ENCODE results near the gene CWF19L2. TPM values are rescaled to one million over a fixed set of nuclear protein-coding genes. Genes with fewer than 3 reads are reported as not detected.

Gene CWF19L2
- total RNA-seq, 1 donor from 2014 or later = 36.3 TPM

DNA sequence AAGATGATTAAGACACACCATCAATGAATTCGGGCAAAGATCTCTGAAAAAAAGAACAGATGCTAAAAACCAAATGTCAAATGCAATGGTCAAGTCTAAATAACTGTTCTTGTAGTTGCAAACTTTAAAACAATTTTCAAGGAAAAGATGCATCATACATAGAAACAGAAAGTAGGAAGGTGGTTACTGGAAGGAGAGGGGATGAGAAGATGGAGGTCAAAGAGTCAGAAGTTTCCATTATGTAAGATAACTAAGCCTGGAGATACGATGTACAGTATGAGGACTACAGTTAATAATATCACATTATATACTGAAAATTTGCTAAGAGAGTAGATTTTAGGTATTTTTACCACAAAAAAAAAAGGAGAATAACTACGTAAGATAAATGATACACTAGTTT is 27.1 kb downstream of the CWF19L2 start:
- H4K20me1 ChIP-seq (ENCODE audit: low read depth) = no peaks in the 10 kb centered on the region
- no peaks in the 10 kb centered on the region for H3F3A ChIP-seq (ENCODE audit: low read depth)
- TF ChIP-seq EZH2phosphoT487 (IDR thresholded peaks at IDR 0.05) = no peak
- no peak for TF ChIP-seq EZH2 (IDR thresholded peaks at IDR 0.05)
- TF ChIP-seq, protein P1, sequence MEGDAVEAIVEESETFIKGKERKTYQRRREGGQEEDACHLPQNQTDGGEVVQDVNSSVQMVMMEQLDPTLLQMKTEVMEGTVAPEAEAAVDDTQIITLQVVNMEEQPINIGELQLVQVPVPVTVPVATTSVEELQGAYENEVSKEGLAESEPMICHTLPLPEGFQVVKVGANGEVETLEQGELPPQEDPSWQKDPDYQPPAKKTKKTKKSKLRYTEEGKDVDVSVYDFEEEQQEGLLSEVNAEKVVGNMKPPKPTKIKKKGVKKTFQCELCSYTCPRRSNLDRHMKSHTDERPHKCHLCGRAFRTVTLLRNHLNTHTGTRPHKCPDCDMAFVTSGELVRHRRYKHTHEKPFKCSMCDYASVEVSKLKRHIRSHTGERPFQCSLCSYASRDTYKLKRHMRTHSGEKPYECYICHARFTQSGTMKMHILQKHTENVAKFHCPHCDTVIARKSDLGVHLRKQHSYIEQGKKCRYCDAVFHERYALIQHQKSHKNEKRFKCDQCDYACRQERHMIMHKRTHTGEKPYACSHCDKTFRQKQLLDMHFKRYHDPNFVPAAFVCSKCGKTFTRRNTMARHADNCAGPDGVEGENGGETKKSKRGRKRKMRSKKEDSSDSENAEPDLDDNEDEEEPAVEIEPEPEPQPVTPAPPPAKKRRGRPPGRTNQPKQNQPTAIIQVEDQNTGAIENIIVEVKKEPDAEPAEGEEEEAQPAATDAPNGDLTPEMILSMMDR (IDR thresholded peaks at IDR 0.05) = no peak
- H3K27ac ChIP-seq = no peak overlapping the region
- Mint-ChIP-seq H3K27me3 (ENCODE audit: insufficient read depth, low read depth) (no peaks in the 10 kb centered on the region), H3K9me3 (no peaks in the 10 kb centered on the region), H3K36me3 (peaks cover 12% of the 10 kb centered on the region), H3K4me1 (peaks cover 7% of the 10 kb centered on the region), H3K27ac (no peak overlapping the region), H3K4me3 (no peak overlapping the region)
- no peak for DNase-seq (ENCODE audit: low spot score)
- no peak overlapping the region for H3K9ac ChIP-seq
- no peaks in the 10 kb centered on the region for H3K9me3 ChIP-seq (ENCODE audit: low read depth)
- no peak overlapping the region for H3K4me2 ChIP-seq
- no peaks in the 10 kb centered on the region for H3K79me2 ChIP-seq (ENCODE audit: low read depth)
- no peaks in the 10 kb centered on the region for H3K27me3 ChIP-seq
- no peaks in the 10 kb centered on the region for H3K4me1 ChIP-seq
- no peak overlapping the region for H3K4me3 ChIP-seq
- no peak overlapping the region for H2AFZ ChIP-seq (replicated peaks)
- H3K36me3 ChIP-seq = peaks cover 9% of the 10 kb centered on the region

DNA sequence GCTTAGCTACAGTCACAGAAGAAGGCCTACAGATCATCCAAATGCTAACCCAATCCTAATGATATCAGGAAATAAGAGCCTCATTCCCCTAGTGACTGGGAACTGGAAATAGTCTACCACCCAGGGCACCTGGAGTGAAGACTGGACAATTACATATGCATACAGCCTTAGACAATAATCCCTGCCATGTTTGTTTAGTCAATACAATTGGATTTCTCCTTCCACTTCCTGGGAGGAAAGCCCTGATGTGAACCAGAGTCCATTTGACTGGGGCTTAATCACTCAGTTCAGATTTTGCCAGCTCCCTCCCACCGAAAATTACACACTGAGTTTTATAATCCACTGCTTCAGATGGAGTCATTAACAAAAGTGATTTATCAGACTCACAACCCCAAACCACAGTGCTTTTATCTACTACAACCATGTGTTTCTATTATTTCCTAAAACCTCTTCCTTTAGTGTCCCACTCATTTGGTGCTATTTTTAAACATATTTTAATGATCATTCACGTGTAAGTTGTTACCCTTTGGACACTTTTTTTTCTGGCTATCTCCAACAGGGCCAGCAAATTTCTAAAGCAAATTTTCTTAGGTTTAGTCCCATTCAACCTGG is 29.9 kb downstream of the CWF19L2 start:
- Mint-ChIP-seq H3K27ac (no peak overlapping the region), H3K4me1 (peaks cover 5% of the 10 kb centered on the region), H3K4me3 (no peak overlapping the region), H3K36me3 (peaks cover 12% of the 10 kb centered on the region), H3K9me3 (no peaks in the 10 kb centered on the region), H3K27me3 (ENCODE audit: insufficient read depth, low read depth) (no peaks in the 10 kb centered on the region)
- DNase-seq (ENCODE audit: low spot score) = no peak
- Histone ChIP-seq H3K4me3 (no peak overlapping the region), H3K4me1 (no peaks in the 10 kb centered on the region), H3K27me3 (no peaks in the 10 kb centered on the region), H3K9ac (no peak overlapping the region), H3K9me3 (ENCODE audit: low read depth) (no peaks in the 10 kb centered on the region), H3K79me2 (ENCODE audit: low read depth) (no peaks in the 10 kb centered on the region), H3K4me2 (no peak overlapping the region), H4K20me1 (ENCODE audit: low read depth) (no peaks in the 10 kb centered on the region), H3F3A (ENCODE audit: low read depth) (no peaks in the 10 kb centered on the region), H3K36me3 (peaks cover 9% of the 10 kb centered on the region), H2AFZ (replicated peaks) (no peak overlapping the region), H3K27ac (no peak overlapping the region)
- TF ChIP-seq EZH2phosphoT487 (IDR thresholded peaks at IDR 0.05) = no peak

DNA sequence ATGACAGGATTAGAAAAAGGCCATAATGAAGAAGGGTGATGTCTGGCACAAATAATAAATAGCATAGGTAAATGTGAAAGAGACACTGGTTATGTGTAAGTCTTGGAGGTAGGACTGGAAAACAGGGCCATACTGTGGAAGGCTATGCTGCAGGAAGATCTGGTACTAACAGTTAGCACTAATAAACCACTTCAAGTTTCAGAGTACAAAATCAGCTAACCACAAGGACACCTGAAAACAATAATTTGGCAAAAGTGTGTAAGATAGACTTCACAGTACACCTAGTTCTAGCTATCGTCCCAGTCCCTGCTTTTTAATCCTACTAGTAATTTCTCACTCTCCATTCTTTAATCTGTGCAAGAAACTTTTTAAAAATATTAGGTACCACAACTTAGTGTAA is 44.3 kb downstream of the CWF19L2 start:
- Mint-ChIP-seq H3K36me3 (peaks cover 1% of the 10 kb centered on the region), H3K4me1 (no peaks in the 10 kb centered on the region), H3K27ac (no peak overlapping the region), H3K9me3 (no peaks in the 10 kb centered on the region), H3K4me3 (no peak overlapping the region), H3K27me3 (ENCODE audit: insufficient read depth, low read depth) (no peaks in the 10 kb centered on the region)
- no peaks in the 10 kb centered on the region for H3K36me3 ChIP-seq
- H3K4me3 ChIP-seq = no peak overlapping the region
- no peak overlapping the region for H2AFZ ChIP-seq (replicated peaks)
- no peaks in the 10 kb centered on the region for H3K79me2 ChIP-seq (ENCODE audit: low read depth)
- no peaks in the 10 kb centered on the region for H3K9me3 ChIP-seq (ENCODE audit: low read depth)
- H4K20me1 ChIP-seq (ENCODE audit: low read depth) = no peaks in the 10 kb centered on the region
- no peaks in the 10 kb centered on the region for H3F3A ChIP-seq (ENCODE audit: low read depth)
- H3K9ac ChIP-seq = no peak overlapping the region
- DNase-seq (ENCODE audit: low spot score) = no peak
- H3K4me1 ChIP-seq = no peaks in the 10 kb centered on the region
- TF ChIP-seq EZH2 (IDR thresholded peaks at IDR 0.05) (no peak), EZH2phosphoT487 (IDR thresholded peaks at IDR 0.05) (no peak)
- TF ChIP-seq, protein P1 (IDR thresholded peaks at IDR 0.05) = no peak
- H3K27me3 ChIP-seq = no peaks in the 10 kb centered on the region
- H3K4me2 ChIP-seq = no peak overlapping the region
- no peak overlapping the region for H3K27ac ChIP-seq

DNA sequence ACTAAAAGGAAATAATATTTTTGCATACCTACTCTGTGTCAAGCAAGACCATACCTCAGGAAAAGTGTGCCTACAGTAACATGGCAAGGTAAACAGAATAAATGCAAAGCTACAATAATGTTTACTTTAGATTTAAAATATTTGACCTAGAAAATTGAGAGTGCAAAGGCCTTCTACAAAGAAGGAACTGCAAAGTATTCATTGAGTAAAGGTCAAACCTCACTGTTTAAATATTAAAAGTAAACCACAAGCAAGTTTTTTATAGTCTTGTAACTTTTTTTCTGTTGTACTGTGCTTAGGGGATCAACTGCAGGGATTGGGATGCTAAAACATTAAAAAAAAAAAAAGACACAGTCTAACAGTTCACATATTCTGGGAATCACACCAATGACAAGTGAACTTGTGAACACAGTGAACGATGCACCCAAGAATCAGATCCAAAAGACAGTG is 48.8 kb downstream of the CWF19L2 start:
- DNase-seq (ENCODE audit: low spot score) = no peak
- no peaks in the 10 kb centered on the region for H3K9me3 Mint-ChIP-seq
- H3K4me3 Mint-ChIP-seq = no peak overlapping the region
- peaks cover 3% of the 10 kb centered on the region for H3K36me3 Mint-ChIP-seq
- Histone ChIP-seq H3K4me2 (no peak overlapping the region), H3K79me2 (ENCODE audit: low read depth) (no peaks in the 10 kb centered on the region), H4K20me1 (ENCODE audit: low read depth) (no peaks in the 10 kb centered on the region), H2AFZ (replicated peaks) (no peak overlapping the region), H3K36me3 (no peaks in the 10 kb centered on the region), H3K27ac (no peak overlapping the region), H3K4me3 (no peak overlapping the region), H3K4me1 (no peaks in the 10 kb centered on the region), H3K9ac (no peak overlapping the region), H3F3A (ENCODE audit: low read depth) (no peaks in the 10 kb centered on the region), H3K9me3 (ENCODE audit: low read depth) (no peaks in the 10 kb centered on the region), H3K27me3 (no peaks in the 10 kb centered on the region)
- no peaks in the 10 kb centered on the region for H3K27me3 Mint-ChIP-seq (ENCODE audit: insufficient read depth, low read depth)
- no peaks in the 10 kb centered on the region for H3K4me1 Mint-ChIP-seq
- TF ChIP-seq EZH2 (IDR thresholded peaks at IDR 0.05) (no peak), EZH2phosphoT487 (IDR thresholded peaks at IDR 0.05) (no peak)
- TF ChIP-seq, protein P1 (IDR thresholded peaks at IDR 0.05) = no peak
- no peak overlapping the region for H3K27ac Mint-ChIP-seq

Data from neural progenitor cell (in vitro differentiated cells).